Cardiac fibroblast (primary cell): ENCODE measurements around the gene FUS.
A peak's percentile ranks its signal among the peaks of the same experiment; 100 is the strongest.
"Not testable (repeated sequence)": the region's sequence is repeated elsewhere in the genome, so short reads cannot be mapped to it uniquely, and the experiment has no call there.

Experiments
- DNase-seq, 2 donors: peaks; one replicate each; pipeline versions ENCODE4 v3.0.0 to v3.0.0-alpha.2; 2010; ENCODE audit warnings: low read depth in 2 of 2
- H3K4me3 ChIP-seq, 2 donors: replicated peaks in 1 of 2; 1 replicate in 1 of 2; 2 replicates in 1 of 2; pipeline ENCODE4 v1.5.1; 2011; ENCODE audit warnings: low read depth in 2 of 2, low read length in 2 of 2, mild to moderate bottlenecking in 2 of 2, moderate library complexity in 1 of 2
- CTCF ChIP-seq: IDR thresholded peaks from one replicate; pipeline ENCODE4 v1.5.1; 2011; ENCODE audit warnings: low read depth, mild to moderate bottlenecking, low read length, inconsistent platforms

The FUS gene

DNA sequence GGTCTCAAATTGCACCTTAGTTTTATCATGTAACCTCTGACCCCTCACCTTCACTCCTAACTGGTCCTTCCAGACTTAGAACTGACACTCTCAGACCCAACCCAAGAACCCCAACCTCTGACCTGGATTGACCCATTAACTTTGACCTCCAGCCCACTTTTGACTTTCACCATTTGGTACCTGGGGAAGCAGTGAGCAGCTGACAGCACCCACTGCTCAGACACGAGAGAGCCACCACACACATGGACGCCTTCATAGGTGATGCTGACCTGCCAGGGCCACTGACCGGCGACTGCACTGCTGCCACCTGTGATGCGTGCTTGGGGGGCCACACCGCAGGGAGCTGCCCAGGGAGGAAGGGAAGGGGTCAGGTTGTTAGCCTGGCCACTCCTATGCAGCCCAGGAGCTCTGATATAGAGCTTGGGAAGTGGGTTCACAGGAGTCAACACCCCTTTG lies 46.9 kb upstream of the FUS start:
- H3K4me3 ChIP-seq = no peak overlapping the region
- DNase-seq = no peak
- TF ChIP-seq CTCF = no peak

GRCh38 chr16:31134091-31134571 lies 45.8 kb upstream of the FUS start:
- DNase-seq = no peak
- no peak for TF ChIP-seq CTCF
- H3K4me3 ChIP-seq = no peak overlapping the region

DNA sequence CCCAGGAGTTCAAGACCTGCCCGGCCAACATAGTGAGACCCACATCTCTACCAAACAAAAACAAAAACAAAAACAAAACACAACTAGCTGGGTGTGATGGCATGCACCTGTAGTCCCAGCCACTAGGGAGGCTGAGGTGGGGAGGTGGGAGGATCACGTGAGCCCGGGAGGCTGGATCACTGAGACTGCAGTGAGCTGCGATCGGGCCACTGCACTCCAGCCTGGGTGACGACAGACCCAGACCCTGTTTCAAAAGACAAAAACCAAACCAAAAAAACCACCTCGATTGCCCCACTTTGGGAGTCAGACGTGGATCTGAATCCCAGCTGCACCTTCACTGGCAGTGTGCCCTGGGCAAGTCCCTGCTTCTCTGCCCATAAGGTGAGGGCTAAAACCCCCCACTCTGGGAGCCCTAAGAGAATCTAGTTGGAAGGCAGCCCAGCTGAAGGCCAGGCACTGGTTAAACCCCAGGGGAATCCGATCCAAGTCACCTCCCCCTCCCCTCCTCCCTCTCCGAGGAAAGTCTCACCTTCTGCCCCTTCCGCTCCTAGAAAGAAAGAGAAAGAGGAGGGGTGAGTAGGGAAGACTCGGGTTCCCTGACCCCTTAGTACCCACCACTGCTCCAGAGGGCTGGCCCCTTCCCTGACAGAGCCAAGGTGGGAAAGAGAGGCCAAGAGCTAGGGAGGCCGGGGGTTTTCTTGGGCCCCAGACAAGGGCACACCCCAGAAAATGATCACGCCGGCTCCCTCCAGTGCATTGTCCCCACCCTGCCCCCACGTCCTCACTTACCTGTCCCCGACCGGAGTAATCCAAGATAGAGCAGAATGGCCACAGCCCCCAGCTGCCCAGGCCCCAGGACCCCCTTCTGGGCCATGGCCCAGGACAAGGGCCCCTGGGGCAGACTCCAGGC lies 45.1 kb upstream of the FUS start:
- DNase-seq = peak in 1 of 2 donors; percentile 16
- TF ChIP-seq CTCF = no peak
- no peak overlapping the region for H3K4me3 ChIP-seq

DNA sequence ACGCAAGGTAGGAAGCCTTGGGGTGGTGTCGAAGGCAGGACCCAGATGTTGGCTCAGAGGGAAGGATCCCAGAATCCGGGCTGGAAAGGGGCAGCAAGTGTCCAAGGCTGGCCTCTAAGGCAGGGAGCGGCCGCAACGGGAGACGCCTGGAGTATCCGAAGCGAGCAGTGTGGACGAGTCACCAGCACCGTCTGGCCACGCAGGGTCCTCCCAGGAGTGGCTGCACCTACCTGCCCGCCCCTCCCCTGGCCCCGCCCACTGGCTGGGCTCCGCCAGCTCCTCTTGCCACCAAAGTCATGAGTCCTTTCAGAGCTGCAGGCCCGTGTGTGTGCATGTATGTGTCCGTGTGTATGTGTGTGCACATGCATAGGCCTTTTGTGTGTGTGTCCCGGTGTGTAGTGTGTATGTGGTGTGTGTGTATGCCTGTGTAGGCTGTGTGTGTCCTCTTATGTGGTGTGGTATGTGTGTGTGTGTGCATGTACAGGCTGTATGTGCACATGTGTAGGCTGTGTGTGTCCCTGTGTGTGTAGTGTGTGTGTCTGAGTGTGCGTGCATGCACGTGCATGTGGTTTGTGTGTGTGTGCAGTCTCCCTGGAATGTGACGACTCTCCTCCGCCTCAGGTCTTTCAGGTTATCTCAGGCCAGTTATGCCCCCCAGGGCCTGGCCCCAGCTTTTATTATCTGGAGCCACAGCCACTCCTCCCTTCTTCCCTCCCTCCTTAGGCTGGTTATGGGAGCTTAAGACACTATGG lies 44.2 kb upstream of the FUS start, which contains the start of gene PRSS8:
TSS of gene PRSS8 (minus strand) at position 193 of the 752 bp plus-strand sequence. CDS start 229 bp downstream, outside the sequence.
- no peak within 1 kb of the TSS for H3K4me3 ChIP-seq
- TF ChIP-seq CTCF = no peak
- DNase-seq = no peak

DNA sequence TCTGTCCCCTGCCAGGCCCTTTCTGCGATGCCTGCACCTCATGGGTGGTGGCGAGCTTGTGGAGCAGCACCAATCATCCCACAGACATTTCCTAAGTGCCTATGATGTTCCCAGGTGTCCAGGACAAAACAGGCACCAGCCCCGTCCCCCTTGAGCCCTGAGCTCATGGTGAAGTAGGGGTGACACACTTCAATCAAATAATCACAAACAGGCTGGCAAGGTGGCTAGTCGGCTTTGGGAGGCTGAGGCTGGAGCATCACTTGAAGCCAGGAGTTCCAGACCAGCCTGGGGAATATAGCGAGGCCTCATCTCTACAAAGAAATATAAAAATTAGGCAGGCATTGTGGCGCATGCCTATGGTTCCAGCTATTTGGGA lies 43.7 kb upstream of the FUS start:
- TF ChIP-seq CTCF = no peak
- no peak overlapping the region for H3K4me3 ChIP-seq
- DNase-seq = no peak

GRCh38 chr16:31136822-31137499 lies 43.0 kb upstream of the FUS start:
- DNase-seq, H3K4me3 ChIP-seq: not testable (repeated sequence)
